ENCODE results near the gene NR3C1.

Gene NR3C1

GRCh38 chr5:143403593-143404415 lies at the start of gene NR3C1:
NR3C1 (minus strand) TSS chr5:143403686; CDS start chr5:143400839, 2,847 bp downstream.
- H3K27me3 ChIP-seq: no peaks in the 10 kb centered on the region
- no peaks in the 10 kb centered on the region for H3K36me3 ChIP-seq
- H3K4me1 ChIP-seq: peaks cover 0 to 32% (median 7%) of the 10 kb centered on the region in 4 donors
- H3K4me3 ChIP-seq: peak within 1 kb of the TSS; percentile 78 to 94
- TF ChIP-seq CTCF (IDR thresholded peaks at IDR 0.05): peak; percentile 49 to 51
- intact Hi-C loops (cut with DNase I; ENCODE audit: low total_unique reads): loop anchor here (5.0 to 10.0 kb wide), 3 partner anchors 399 to 482 kb away; no protein-coding TSS in a partner anchor
- peak within 1 kb of the TSS; percentile 98 for H3K27ac ChIP-seq
- no peaks in the 10 kb centered on the region for H3K9me3 ChIP-seq
- DNase-seq: peak; percentile 84 to 93

GRCh38 chr5:143449772-143450171 lies 46.3 kb upstream of the NR3C1 start:
- Histone ChIP-seq H3K9me3 (no peaks in the 10 kb centered on the region), H3K4me1 (no peaks in the 10 kb centered on the region), H3K27me3 (no peaks in the 10 kb centered on the region), H3K4me3 (no peak overlapping the region), H3K36me3 (no peaks in the 10 kb centered on the region), H3K27ac (no peak overlapping the region)
- DNase-seq: no peak
- intact Hi-C loops (cut with DNase I; ENCODE audit: low total_unique reads): no loop called here
- no peak for TF ChIP-seq CTCF (IDR thresholded peaks at IDR 0.05)

- Histone ChIP-seq H3K9me3 (no peaks in the 10 kb centered on the region), H3K4me1 (no peaks in the 10 kb centered on the region), H3K4me3 (no peak overlapping the region), H3K27ac (no peak overlapping the region), H3K36me3 (no peaks in the 10 kb centered on the region), H3K27me3 (no peaks in the 10 kb centered on the region)
- intact Hi-C loops (cut with DNase I; ENCODE audit: low total_unique reads): no loop called here
- no peak for DNase-seq
- TF ChIP-seq CTCF (IDR thresholded peaks at IDR 0.05): no peak
Measured at GRCh38 chr5:143448518-143448917, 45.0 kb upstream of the NR3C1 start.

GRCh38 chr5:143447983-143448382 lies 44.5 kb upstream of the NR3C1 start:
- DNase-seq: no peak
- no peaks in the 10 kb centered on the region for H3K9me3 ChIP-seq
- no peaks in the 10 kb centered on the region for H3K36me3 ChIP-seq
- H3K27ac ChIP-seq: no peak overlapping the region
- H3K27me3 ChIP-seq: no peaks in the 10 kb centered on the region
- no peaks in the 10 kb centered on the region for H3K4me1 ChIP-seq
- TF ChIP-seq CTCF (IDR thresholded peaks at IDR 0.05): no peak
- H3K4me3 ChIP-seq: no peak overlapping the region
- intact Hi-C loops (cut with DNase I; ENCODE audit: low total_unique reads): no loop called here

- H3K27ac ChIP-seq: no peak overlapping the region
- H3K9me3 ChIP-seq: no peaks in the 10 kb centered on the region
- no peak for TF ChIP-seq CTCF (IDR thresholded peaks at IDR 0.05)
- no peaks in the 10 kb centered on the region for H3K36me3 ChIP-seq
- H3K4me1 ChIP-seq: no peaks in the 10 kb centered on the region
- no peak for DNase-seq
- intact Hi-C loops (cut with DNase I; ENCODE audit: low total_unique reads): no loop called here
- no peaks in the 10 kb centered on the region for H3K27me3 ChIP-seq
- H3K4me3 ChIP-seq: no peak overlapping the region
Measured at GRCh38 chr5:143446535-143447226, 43.2 kb upstream of the NR3C1 start.

All from tibial artery (tissue), 4 donors.